BLaER1 (cell line): Measurements from ENCODE around the gene SORCS1.

Source experiments
- H3K27ac ChIP-seq: shearing (Covaris generic); formaldehyde crosslinking; 2 replicates; pipeline ENCODE4 v1.8.1; 2022
- H3K27me3 ChIP-seq: shearing (Covaris generic); formaldehyde crosslinking; 2 replicates; pipeline ENCODE4 v1.8.1; 2022
- H3K36me3 ChIP-seq: shearing (Covaris generic); formaldehyde crosslinking; 2 replicates; pipeline ENCODE4 v1.8.1; 2022
- H3K4me1 ChIP-seq: shearing (Covaris generic); formaldehyde crosslinking; 2 replicates; pipeline ENCODE4 v1.8.1; 2022
- H3K4me2 ChIP-seq: shearing (Covaris generic); formaldehyde crosslinking; 2 replicates; pipeline ENCODE4 v1.8.1; 2022
- H3K4me3 ChIP-seq: shearing (Covaris generic); formaldehyde crosslinking; 2 replicates; pipeline ENCODE4 v1.8.1; 2022
- H3K9ac ChIP-seq: shearing (Covaris generic); formaldehyde crosslinking; 2 replicates; pipeline ENCODE4 v1.8.1; 2022
- H3K9me3 ChIP-seq: shearing (Covaris generic); formaldehyde crosslinking; 2 replicates; pipeline ENCODE4 v1.8.1; 2022
- H4K20me1 ChIP-seq: shearing (Covaris generic); formaldehyde crosslinking; 2 replicates; pipeline ENCODE4 v1.8.1; 2022
- Cebpa-rat ChIP-seq: shearing (Covaris generic); IDR thresholded peaks from 2 replicates; pipeline ENCODE4 v1.8.1; 2022

The SORCS1 gene

GRCh38 chr10:107058331-107058730 is 106.2 kb downstream of the SORCS1 start:
- no peaks in the 10 kb centered on the region for H3K27me3 ChIP-seq
- no peaks in the 10 kb centered on the region for H3K4me1 ChIP-seq
- no peaks in the 10 kb centered on the region for H3K36me3 ChIP-seq
- no peaks in the 10 kb centered on the region for H4K20me1 ChIP-seq
- H3K4me2 ChIP-seq, result no peak overlapping the region
- no peak overlapping the region for H3K9ac ChIP-seq
- no peak for TF ChIP-seq Cebpa-rat
- H3K27ac ChIP-seq, result no peak overlapping the region
- no peaks in the 10 kb centered on the region for H3K9me3 ChIP-seq
- no peak overlapping the region for H3K4me3 ChIP-seq

- TF ChIP-seq Cebpa-rat, result no peak
- H3K27me3 ChIP-seq, result no peaks in the 10 kb centered on the region
- no peaks in the 10 kb centered on the region for H3K4me1 ChIP-seq
- no peak overlapping the region for H3K27ac ChIP-seq
- H3K4me2 ChIP-seq, result no peak overlapping the region
- no peaks in the 10 kb centered on the region for H4K20me1 ChIP-seq
- H3K9ac ChIP-seq, result no peak overlapping the region
- H3K9me3 ChIP-seq, result no peaks in the 10 kb centered on the region
- no peaks in the 10 kb centered on the region for H3K36me3 ChIP-seq
- no peak overlapping the region for H3K4me3 ChIP-seq
These were observed 108.3 kb downstream of the SORCS1 start for GRCh38 chr10:107056182-107056581.

GRCh38 chr10:107054469-107055156 is 109.9 kb downstream of the SORCS1 start:
- TF ChIP-seq Cebpa-rat, result no peak
- H3K4me1 ChIP-seq, result no peaks in the 10 kb centered on the region

GRCh38 chr10:107051769-107052168 is 112.7 kb downstream of the SORCS1 start:
- Histone ChIP-seq H3K27me3 (no peaks in the 10 kb centered on the region), H3K27ac (no peak overlapping the region), H4K20me1 (no peaks in the 10 kb centered on the region), H3K4me2 (no peak overlapping the region), H3K4me3 (no peak overlapping the region), H3K36me3 (no peaks in the 10 kb centered on the region), H3K4me1 (no peaks in the 10 kb centered on the region), H3K9me3 (no peaks in the 10 kb centered on the region), H3K9ac (no peak overlapping the region)
- no peak for TF ChIP-seq Cebpa-rat

More at GRCh38 chr10:107054469-107055156, 109.9 kb downstream of the SORCS1 start:
- Histone ChIP-seq H3K27me3 (no peaks in the 10 kb centered on the region), H3K36me3 (no peaks in the 10 kb centered on the region), H3K4me3 (no peak overlapping the region), H3K9ac (no peak overlapping the region), H3K4me2 (no peak overlapping the region), H3K9me3 (no peaks in the 10 kb centered on the region), H4K20me1 (no peaks in the 10 kb centered on the region), H3K27ac (no peak overlapping the region)

- no peak overlapping the region for H3K4me2 ChIP-seq
- no peaks in the 10 kb centered on the region for H3K4me1 ChIP-seq
- no peak for TF ChIP-seq Cebpa-rat
- H3K27ac ChIP-seq, result no peak overlapping the region
- H3K9ac ChIP-seq, result no peak overlapping the region
- H3K4me3 ChIP-seq, result no peak overlapping the region
- no peaks in the 10 kb centered on the region for H4K20me1 ChIP-seq
- H3K36me3 ChIP-seq, result no peaks in the 10 kb centered on the region
- H3K27me3 ChIP-seq, result no peaks in the 10 kb centered on the region
- H3K9me3 ChIP-seq, result no peaks in the 10 kb centered on the region
These were observed 121.0 kb downstream of the SORCS1 start for GRCh38 chr10:107043461-107043860.

GRCh38 chr10:107037192-107038122 is 127.0 kb downstream of the SORCS1 start:
- Histone ChIP-seq H3K4me2 (no peak overlapping the region), H3K27me3 (no peaks in the 10 kb centered on the region), H3K9me3 (no peaks in the 10 kb centered on the region), H3K4me1 (no peaks in the 10 kb centered on the region), H3K4me3 (no peak overlapping the region), H3K9ac (no peak overlapping the region), H4K20me1 (no peaks in the 10 kb centered on the region), H3K36me3 (no peaks in the 10 kb centered on the region), H3K27ac (no peak overlapping the region)
- TF ChIP-seq Cebpa-rat, result no peak

- H3K9me3 ChIP-seq, result no peaks in the 10 kb centered on the region
- H3K4me1 ChIP-seq, result no peaks in the 10 kb centered on the region; the same call in 1 of the 2 replicates
- TF ChIP-seq Cebpa-rat, result no peak
- no peak overlapping the region for H3K9ac ChIP-seq
- H3K4me3 ChIP-seq, result no peak overlapping the region
- H3K4me2 ChIP-seq, result no peak overlapping the region
- no peaks in the 10 kb centered on the region for H3K36me3 ChIP-seq
- no peaks in the 10 kb centered on the region for H4K20me1 ChIP-seq
- no peaks in the 10 kb centered on the region for H3K27me3 ChIP-seq
- no peak overlapping the region for H3K27ac ChIP-seq
These were observed 130.6 kb downstream of the SORCS1 start for GRCh38 chr10:107033799-107034422.

GRCh38 chr10:107032700-107033401 is 131.7 kb downstream of the SORCS1 start:
- no peak for TF ChIP-seq Cebpa-rat
- H3K9me3 ChIP-seq, result no peaks in the 10 kb centered on the region
- no peak overlapping the region for H3K9ac ChIP-seq
- H3K27ac ChIP-seq, result no peak overlapping the region
- H4K20me1 ChIP-seq, result no peaks in the 10 kb centered on the region
- H3K4me3 ChIP-seq, result no peak overlapping the region
- no peaks in the 10 kb centered on the region; the same call in 1 of the 2 replicates for H3K4me1 ChIP-seq
- H3K4me2 ChIP-seq, result no peak overlapping the region
- no peaks in the 10 kb centered on the region for H3K36me3 ChIP-seq
- no peaks in the 10 kb centered on the region for H3K27me3 ChIP-seq

GRCh38 chr10:107031931-107032699 is 132.4 kb downstream of the SORCS1 start:
- no peaks in the 10 kb centered on the region for H3K9me3 ChIP-seq
- H3K4me2 ChIP-seq, result no peak overlapping the region; the same call in 1 of the 2 replicates
- no peak overlapping the region for H3K9ac ChIP-seq
- H3K27me3 ChIP-seq, result no peaks in the 10 kb centered on the region
- no peak overlapping the region for H3K27ac ChIP-seq
- no peaks in the 10 kb centered on the region for H3K36me3 ChIP-seq
- no peaks in the 10 kb centered on the region; the same call in 1 of the 2 replicates for H3K4me1 ChIP-seq
- H4K20me1 ChIP-seq, result no peaks in the 10 kb centered on the region
- no peak overlapping the region for H3K4me3 ChIP-seq
- no peak for TF ChIP-seq Cebpa-rat
